ENCODE results near the gene CMTR2. TPM values are rescaled to one million over a fixed set of nuclear protein-coding genes. Genes with fewer than 3 reads are reported as not detected.
"Not testable (repeated sequence)": the region's sequence is repeated elsewhere in the genome, so short reads cannot be mapped to it uniquely, and the experiment has no call there.

CMTR2 gene
- total RNA-seq, 1 donor from 2014 or later, result 23.1 TPM

DNA sequence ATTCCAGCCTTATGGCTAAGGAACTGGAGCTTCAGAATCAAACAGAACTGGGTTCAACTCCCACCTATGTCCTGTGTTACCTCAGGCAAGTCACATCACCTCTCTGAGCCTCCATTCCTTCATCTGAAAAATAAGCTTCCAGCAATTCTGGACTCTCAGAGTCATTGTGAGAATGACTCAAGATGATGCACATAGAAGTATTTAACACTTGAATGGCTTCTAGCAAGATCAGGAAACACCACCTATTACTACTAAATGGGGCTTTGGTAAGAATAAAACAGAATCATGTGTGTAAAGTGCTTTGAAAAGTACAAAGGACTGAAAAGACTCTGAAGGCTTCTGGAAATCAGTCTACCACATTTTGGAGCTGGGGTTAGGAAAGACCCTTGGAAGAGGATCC is 38.5 kb upstream of the CMTR2 start:
- Histone ChIP-seq H3K9me3 (no peaks in the 10 kb centered on the region), H3K4me1 (no peaks in the 10 kb centered on the region), H3K36me3 (no peaks in the 10 kb centered on the region), H3K27ac (no peak overlapping the region), H3K27me3 (no peaks in the 10 kb centered on the region), H3K4me3 (no peak overlapping the region)
- intact Hi-C loops (cut with DNase I), result no loop called here
- no peak for DNase-seq (ENCODE audit: low spot score in 2 of 2)
- TF ChIP-seq, protein P1, sequence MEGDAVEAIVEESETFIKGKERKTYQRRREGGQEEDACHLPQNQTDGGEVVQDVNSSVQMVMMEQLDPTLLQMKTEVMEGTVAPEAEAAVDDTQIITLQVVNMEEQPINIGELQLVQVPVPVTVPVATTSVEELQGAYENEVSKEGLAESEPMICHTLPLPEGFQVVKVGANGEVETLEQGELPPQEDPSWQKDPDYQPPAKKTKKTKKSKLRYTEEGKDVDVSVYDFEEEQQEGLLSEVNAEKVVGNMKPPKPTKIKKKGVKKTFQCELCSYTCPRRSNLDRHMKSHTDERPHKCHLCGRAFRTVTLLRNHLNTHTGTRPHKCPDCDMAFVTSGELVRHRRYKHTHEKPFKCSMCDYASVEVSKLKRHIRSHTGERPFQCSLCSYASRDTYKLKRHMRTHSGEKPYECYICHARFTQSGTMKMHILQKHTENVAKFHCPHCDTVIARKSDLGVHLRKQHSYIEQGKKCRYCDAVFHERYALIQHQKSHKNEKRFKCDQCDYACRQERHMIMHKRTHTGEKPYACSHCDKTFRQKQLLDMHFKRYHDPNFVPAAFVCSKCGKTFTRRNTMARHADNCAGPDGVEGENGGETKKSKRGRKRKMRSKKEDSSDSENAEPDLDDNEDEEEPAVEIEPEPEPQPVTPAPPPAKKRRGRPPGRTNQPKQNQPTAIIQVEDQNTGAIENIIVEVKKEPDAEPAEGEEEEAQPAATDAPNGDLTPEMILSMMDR (IDR thresholded peaks at IDR 0.05), result no peak

DNA sequence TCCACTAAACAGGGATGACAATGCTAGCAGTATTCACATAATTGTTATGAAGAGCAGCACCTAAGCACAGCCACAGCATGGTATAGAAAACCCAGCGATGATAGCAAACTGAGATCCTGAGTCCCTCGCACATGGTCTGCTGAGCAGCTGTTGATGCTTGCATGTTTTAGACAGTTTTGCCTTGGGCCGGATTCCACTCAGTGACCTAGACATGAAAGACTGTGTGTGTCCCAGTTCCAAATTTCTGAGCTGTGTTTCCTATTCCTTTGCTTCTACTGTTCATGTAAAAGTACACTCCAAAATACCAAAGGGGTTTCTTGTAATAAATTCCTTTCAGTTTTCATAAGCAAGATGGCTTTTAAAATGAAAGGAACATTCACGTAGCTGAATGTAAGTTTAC is 30.8 kb upstream of the CMTR2 start:
- Histone ChIP-seq H3K4me3 (no peak overlapping the region), H3K27me3 (no peaks in the 10 kb centered on the region), H3K4me1 (no peaks in the 10 kb centered on the region), H3K9me3 (no peaks in the 10 kb centered on the region), H3K36me3 (no peaks in the 10 kb centered on the region), H3K27ac (no peak overlapping the region)
- TF ChIP-seq, protein P1 (IDR thresholded peaks at IDR 0.05), result no peak
- intact Hi-C loops (cut with DNase I), result no loop called here
- no peak for DNase-seq (ENCODE audit: low spot score in 2 of 2)

DNA sequence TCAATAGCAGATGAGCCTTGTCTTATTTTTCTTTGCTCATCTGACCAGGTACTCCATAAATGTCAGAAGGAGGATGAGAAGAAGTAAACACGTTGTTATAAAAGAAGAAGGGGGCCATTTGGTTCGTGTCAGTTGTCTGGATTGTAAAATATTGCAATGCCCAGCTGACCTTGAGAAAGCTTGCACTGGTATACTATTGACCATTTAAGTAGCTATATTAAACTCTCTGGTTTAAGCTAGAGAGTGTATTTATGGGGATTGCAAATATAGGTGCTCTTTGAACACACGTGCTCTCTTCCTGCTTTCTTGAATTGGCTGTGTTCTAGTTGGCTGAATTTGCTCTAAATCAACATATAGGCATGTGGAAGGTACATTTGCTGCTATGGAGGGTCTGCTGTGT is 26.1 kb upstream of the CMTR2 start:
- DNase-seq (ENCODE audit: low spot score in 2 of 2), result no peak
- no peak overlapping the region for H3K4me3 ChIP-seq
- TF ChIP-seq, protein P1 (IDR thresholded peaks at IDR 0.05), result no peak
- H3K4me1 ChIP-seq, result no peaks in the 10 kb centered on the region
- H3K27ac ChIP-seq, result no peak overlapping the region
- no peaks in the 10 kb centered on the region for H3K36me3 ChIP-seq
- no peaks in the 10 kb centered on the region for H3K27me3 ChIP-seq
- no peaks in the 10 kb centered on the region for H3K9me3 ChIP-seq
- intact Hi-C loops (cut with DNase I), result no loop called here

DNA sequence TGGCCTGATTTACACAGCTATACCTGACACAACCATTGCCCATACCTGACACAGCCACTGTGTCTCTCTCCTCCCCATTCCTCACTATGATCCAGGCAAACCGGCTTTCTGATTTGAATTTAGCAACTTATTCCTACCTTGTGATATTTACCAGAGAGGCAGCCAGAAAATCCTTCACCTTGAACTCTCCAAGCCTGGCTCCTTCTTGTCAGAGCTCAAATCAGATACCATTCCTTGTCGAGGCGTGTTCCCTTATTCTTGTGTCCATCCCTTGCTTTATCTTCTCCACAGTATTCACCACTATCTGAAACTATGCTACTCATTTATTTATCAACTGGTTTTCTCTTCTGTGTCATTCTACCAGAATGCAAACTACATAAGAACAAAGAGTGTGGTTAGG is 24.4 kb upstream of the CMTR2 start:
- H3K27me3 ChIP-seq; H3K36me3 ChIP-seq; H3K4me1 ChIP-seq; intact Hi-C loops (cut with DNase I); H3K9me3 ChIP-seq; H3K4me3 ChIP-seq; DNase-seq (ENCODE audit: low spot score in 2 of 2); H3K27ac ChIP-seq: not testable (repeated sequence)

DNA sequence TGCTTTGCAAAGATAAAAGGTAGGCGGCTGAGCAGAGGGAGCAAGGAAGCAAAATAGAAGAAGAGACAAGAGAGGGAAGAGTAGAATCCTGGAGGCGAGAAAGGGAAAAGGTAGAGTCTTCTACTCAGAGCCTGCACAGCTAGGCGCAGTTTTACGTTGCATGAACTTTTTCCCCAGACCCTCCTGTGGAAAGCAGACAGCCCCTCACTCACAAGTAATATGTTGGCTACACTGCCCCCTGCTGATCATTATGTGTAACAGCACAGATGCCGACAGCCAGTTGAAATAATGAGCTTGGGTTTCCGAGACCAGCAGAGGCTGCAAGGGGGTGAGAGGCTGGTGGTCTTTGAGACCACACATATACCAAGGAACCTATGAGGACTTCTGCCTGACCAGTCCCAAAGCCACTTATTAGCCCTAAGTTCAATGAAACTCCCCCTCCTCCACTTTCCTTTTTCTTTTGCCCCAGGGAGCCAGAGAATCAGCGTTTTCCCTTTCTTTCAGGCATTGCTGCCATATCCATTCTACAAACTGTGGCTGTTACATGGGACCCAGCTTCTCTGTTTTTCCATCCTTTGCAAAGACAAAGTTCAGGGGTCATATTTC is 22.5 kb upstream of the CMTR2 start:
- H3K4me1 ChIP-seq, result no peaks in the 10 kb centered on the region
- intact Hi-C loops (cut with DNase I), result no loop called here
- DNase-seq (ENCODE audit: low spot score in 2 of 2), result no peak
- H3K36me3 ChIP-seq, result no peaks in the 10 kb centered on the region
- no peaks in the 10 kb centered on the region for H3K27me3 ChIP-seq
- no peak overlapping the region for H3K4me3 ChIP-seq
- no peaks in the 10 kb centered on the region for H3K9me3 ChIP-seq
- TF ChIP-seq, protein P1 (IDR thresholded peaks at IDR 0.05), result peak; percentile 40 to 54 (median 51)
- no peak overlapping the region for H3K27ac ChIP-seq

DNA sequence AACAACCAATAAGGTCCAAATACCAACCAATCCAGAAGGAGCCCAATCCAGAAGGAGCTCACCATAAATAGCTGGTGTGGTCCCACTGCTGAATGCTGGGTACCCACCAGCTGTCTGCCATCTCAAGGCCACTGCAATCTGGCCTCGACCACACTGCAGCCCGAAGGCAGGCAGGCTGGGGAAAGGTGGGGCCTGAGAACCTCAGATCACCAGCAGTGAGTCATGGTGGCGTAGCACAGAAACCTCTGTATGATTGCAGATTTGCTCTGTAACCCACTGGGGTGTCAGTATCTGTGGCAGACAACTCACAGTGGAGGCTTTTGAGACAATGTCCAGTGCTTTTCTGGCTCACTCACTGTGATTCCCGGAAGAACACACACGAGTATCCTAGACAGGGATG is 14.7 kb upstream of the CMTR2 start:
- intact Hi-C loops (cut with DNase I), result no loop called here
- H3K36me3 ChIP-seq, result no peaks in the 10 kb centered on the region
- TF ChIP-seq, protein P1 (IDR thresholded peaks at IDR 0.05), result no peak
- no peak overlapping the region for H3K27ac ChIP-seq
- no peaks in the 10 kb centered on the region for H3K27me3 ChIP-seq
- H3K4me3 ChIP-seq, result no peak overlapping the region
- no peaks in the 10 kb centered on the region for H3K9me3 ChIP-seq
- DNase-seq (ENCODE audit: low spot score in 2 of 2), result no peak
- H3K4me1 ChIP-seq, result no peaks in the 10 kb centered on the region
